ENCODE results near the gene METAP1D. TPM values are rescaled to one million over a fixed set of nuclear protein-coding genes. Genes with fewer than 3 reads are reported as not detected.

Gene METAP1D
- total RNA-seq, 1 experiment from 2014 or later = 5.2 TPM

- Mint-ChIP-seq H3K4me1 (peaks cover 35 to 46% of the 10 kb centered on the region in 2 experiments), H3K36me3 (ENCODE audit: insufficient read depth in 1 of 3, low read depth in 3 of 3) (peaks cover 0 to 2% (median 0%) of the 10 kb centered on the region in 3 experiments; a peak in 1 of 7 replicates), H3K27ac (peak within 1 kb of the TSS in 1 of 3 experiments; percentile 57; a peak in 3 of 7 replicates), H3K9me3 (peaks cover 4 to 11% of the 10 kb centered on the region in 2 experiments; a peak in 4 of 5 replicates), H3K27me3 (ENCODE audit: low read depth) (peaks cover 100% of the 10 kb centered on the region), H3K4me3 (peak within 1 kb of the TSS; percentile 62 to 80)
- Histone ChIP-seq H3K27ac (ENCODE audit: insufficient read length, low read depth, low read length) (no peak within 1 kb of the TSS), H2BK20ac (ENCODE audit: low read depth, low read length, poor library complexity, severe bottlenecking) (no peak within 1 kb of the TSS), H3K23ac (ENCODE audit: insufficient read length, low read depth, low read length) (no peak within 1 kb of the TSS), H2BK15ac (ENCODE audit: low read depth, low read length) (no peak within 1 kb of the TSS), H4K91ac (ENCODE audit: insufficient read length, low read depth, low read length) (no peak within 1 kb of the TSS), H2AFZ (ENCODE audit: low read length) (no peak within 1 kb of the TSS), H2AK5ac (ENCODE audit: insufficient read length, low read length) (no peak within 1 kb of the TSS), H4K20me1 (ENCODE audit: control insufficient read depth, insufficient read depth, insufficient read length) (no peaks in the 10 kb centered on the region), H2BK120ac (ENCODE audit: low read depth, low read length, poor library complexity, severe bottlenecking) (no peak within 1 kb of the TSS), H2BK12ac (ENCODE audit: insufficient read length, low read depth, low read length) (no peak within 1 kb of the TSS), H4K8ac (replicated peaks; ENCODE audit: insufficient read length, low read depth, low read length) (no peak within 1 kb of the TSS), H3K56ac (ENCODE audit: insufficient read length, low read depth, low read length) (no peak within 1 kb of the TSS), H3K27me3 (ENCODE audit: insufficient read depth, low read length) (peaks cover 86% of the 10 kb centered on the region), H3T11ph (ENCODE audit: low read length) (no peak within 1 kb of the TSS), H2BK5ac (ENCODE audit: insufficient read length, low read length) (no peak within 1 kb of the TSS), H3K9ac (ENCODE audit: extremely low read depth, insufficient read length, low read length) (no peak within 1 kb of the TSS), H3K4ac (ENCODE audit: low read depth, low read length) (no peak within 1 kb of the TSS), H3K18ac (ENCODE audit: insufficient read length, low read depth, low read length) (no peak within 1 kb of the TSS), H3K4me2 (ENCODE audit: insufficient read depth, insufficient read length, low read length) (peak within 1 kb of the TSS; percentile 51), H4K5ac (ENCODE audit: insufficient read length, low read depth, low read length) (no peak within 1 kb of the TSS), H3K14ac (ENCODE audit: insufficient read depth, low read length) (no peak within 1 kb of the TSS), H3K4me1 (ENCODE audit: insufficient read depth, low read length) (no peaks in the 10 kb centered on the region), H3K79me2 (ENCODE audit: insufficient read depth, low read length) (no peaks in the 10 kb centered on the region), H3K9me3 (ENCODE audit: control insufficient read depth, low read depth, low read length) (no peaks in the 10 kb centered on the region), H3K79me1 (ENCODE audit: insufficient read depth, low read depth, low read length, poor library complexity, severe bottlenecking) (no peaks in the 10 kb centered on the region), H3K23me2 (ENCODE audit: insufficient read length, low read depth, low read length, poor library complexity, severe bottlenecking) (peaks cover 25% of the 10 kb centered on the region)
- WGBS (ENCODE audit: extremely low coverage, insufficient read length, low lambda C conversion rate) = no CpG with 5 or more reads among the region's 74 CpGs
- no peak for TF ChIP-seq CTCF (conservative IDR thresholded peaks at IDR 0.05)
- DNase-seq = peak; percentile 98
Observed at GRCh38 chr2:172102391-172103359, 102.9 kb downstream of the METAP1D start, which contains the start of gene DLX2. Gene DLX2 (minus strand): TSS chr2:172102900. CDS start chr2:172102538, 362 bp downstream.
